Body of pancreas (tissue), 4 donors: ENCODE measurements around the gene VPS35L.

Experiments used
- POLR2A ChIP-seq, 3 donors: fragments of 450-650 bp; IDR thresholded peaks; one replicate each; pipeline ENCODE4 v1.6.1; 2016; ENCODE audit warnings: antibody characterized with exemption in 3 of 3, mild to moderate bottlenecking in 2 of 3
- TF ChIP-seq, protein P1 (sequence below), 7 experiments: fragments of 450-650 bp in 4 of 7; fragments of 200-600 bp in 3 of 7; sonication (generic) in 3 of 7; IDR thresholded peaks; one replicate each; pipeline ENCODE4 v1.5.1; 2016 to 2019; ENCODE audit warnings: antibody characterized with exemption in 7 of 7

DNA sequence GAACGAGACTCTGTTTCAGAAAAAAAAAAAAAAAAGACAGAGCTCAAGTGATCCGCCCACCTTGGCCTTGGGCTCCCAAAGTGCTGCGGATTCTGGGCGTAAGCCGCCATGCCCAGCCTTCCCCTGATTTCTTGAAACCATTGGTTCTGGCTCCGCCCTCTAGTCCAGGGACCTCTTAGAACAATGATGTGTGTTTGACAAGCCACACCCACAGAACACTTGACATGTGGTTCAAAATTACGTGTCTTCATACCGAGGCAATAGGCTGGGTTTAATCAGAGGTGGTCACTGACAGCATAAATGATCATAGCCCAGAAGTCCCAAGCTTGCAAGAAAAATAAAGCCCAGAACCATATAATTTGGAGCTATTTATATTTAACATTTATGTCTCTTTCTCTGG is 139.5 kb downstream of the VPS35L start:
- TF ChIP-seq, protein P1, sequence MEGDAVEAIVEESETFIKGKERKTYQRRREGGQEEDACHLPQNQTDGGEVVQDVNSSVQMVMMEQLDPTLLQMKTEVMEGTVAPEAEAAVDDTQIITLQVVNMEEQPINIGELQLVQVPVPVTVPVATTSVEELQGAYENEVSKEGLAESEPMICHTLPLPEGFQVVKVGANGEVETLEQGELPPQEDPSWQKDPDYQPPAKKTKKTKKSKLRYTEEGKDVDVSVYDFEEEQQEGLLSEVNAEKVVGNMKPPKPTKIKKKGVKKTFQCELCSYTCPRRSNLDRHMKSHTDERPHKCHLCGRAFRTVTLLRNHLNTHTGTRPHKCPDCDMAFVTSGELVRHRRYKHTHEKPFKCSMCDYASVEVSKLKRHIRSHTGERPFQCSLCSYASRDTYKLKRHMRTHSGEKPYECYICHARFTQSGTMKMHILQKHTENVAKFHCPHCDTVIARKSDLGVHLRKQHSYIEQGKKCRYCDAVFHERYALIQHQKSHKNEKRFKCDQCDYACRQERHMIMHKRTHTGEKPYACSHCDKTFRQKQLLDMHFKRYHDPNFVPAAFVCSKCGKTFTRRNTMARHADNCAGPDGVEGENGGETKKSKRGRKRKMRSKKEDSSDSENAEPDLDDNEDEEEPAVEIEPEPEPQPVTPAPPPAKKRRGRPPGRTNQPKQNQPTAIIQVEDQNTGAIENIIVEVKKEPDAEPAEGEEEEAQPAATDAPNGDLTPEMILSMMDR (IDR thresholded peaks at IDR 0.05), result no peak
- TF ChIP-seq POLR2A (IDR thresholded peaks at IDR 0.05), result no peak
